ENCODE data around the gene CCL21. TPM values are rescaled to one million over a fixed set of nuclear protein-coding genes. Genes with fewer than 3 reads are reported as not detected.

CCL21 gene
- polyA plus RNA-seq, 1 donor from 2014 or later = not detected

DNA sequence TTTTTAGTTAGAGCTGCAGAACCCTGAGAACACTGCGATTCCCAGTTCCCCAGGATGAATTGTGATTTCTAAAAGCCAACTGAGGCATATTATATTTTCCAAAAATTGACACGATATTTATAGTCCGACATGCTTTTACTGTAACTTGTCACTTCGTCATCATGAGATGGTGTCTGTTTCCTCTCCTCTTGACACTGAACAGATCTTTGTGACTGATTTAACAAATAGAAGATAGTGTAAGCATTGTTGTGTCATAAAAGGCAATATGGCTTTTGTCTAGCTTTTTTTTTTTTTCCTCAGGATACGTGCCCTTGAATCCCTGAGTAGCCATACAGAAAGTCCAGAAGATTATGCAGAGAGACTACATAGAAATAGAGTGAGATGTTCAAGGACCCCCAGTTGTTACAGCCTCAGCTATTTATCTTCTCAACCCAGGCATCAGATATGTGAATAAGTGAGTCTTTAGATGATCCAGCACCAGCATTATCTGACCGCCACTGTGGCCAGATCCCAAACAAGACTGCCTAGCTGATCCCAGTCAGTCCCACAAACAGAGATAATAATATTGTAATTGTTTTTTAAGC, 27.8 kb upstream of the CCL21 start:
- Histone ChIP-seq H2AFZ (ENCODE audit: low read depth, low read length) (no peak overlapping the region), H3K79me2 (replicated peaks; ENCODE audit: insufficient read depth, low read length) (no peaks in the 10 kb centered on the region), H4K20me1 (ENCODE audit: insufficient read depth) (no peaks in the 10 kb centered on the region), H3K27me3 (ENCODE audit: insufficient read depth, low read depth, low read length) (no peaks in the 10 kb centered on the region), H3K4me3 (ENCODE audit: low read length) (no peak overlapping the region), H3K9me3 (ENCODE audit: low read length) (no peaks in the 10 kb centered on the region), H3K9me2 (ENCODE audit: insufficient read depth, low read length) (no peaks in the 10 kb centered on the region), H3K4me2 (ENCODE audit: low read length) (no peak overlapping the region), H3F3A (ENCODE audit: insufficient read depth, low read length, poor library complexity, severe bottlenecking) (no peaks in the 10 kb centered on the region), H3K36me3 (ENCODE audit: insufficient read depth, low read length) (no peaks in the 10 kb centered on the region), H3K9ac (ENCODE audit: low read length) (no peak overlapping the region), H3K27ac (ENCODE audit: low read length) (no peak overlapping the region)
- TF ChIP-seq, protein P1, sequence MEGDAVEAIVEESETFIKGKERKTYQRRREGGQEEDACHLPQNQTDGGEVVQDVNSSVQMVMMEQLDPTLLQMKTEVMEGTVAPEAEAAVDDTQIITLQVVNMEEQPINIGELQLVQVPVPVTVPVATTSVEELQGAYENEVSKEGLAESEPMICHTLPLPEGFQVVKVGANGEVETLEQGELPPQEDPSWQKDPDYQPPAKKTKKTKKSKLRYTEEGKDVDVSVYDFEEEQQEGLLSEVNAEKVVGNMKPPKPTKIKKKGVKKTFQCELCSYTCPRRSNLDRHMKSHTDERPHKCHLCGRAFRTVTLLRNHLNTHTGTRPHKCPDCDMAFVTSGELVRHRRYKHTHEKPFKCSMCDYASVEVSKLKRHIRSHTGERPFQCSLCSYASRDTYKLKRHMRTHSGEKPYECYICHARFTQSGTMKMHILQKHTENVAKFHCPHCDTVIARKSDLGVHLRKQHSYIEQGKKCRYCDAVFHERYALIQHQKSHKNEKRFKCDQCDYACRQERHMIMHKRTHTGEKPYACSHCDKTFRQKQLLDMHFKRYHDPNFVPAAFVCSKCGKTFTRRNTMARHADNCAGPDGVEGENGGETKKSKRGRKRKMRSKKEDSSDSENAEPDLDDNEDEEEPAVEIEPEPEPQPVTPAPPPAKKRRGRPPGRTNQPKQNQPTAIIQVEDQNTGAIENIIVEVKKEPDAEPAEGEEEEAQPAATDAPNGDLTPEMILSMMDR (IDR thresholded peaks at IDR 0.05; ENCODE audit: poor library complexity, severe bottlenecking) = no peak
- no peak for TF ChIP-seq TAF1 (IDR thresholded peaks at IDR 0.05; ENCODE audit: low read depth)
- TF ChIP-seq MXI1 (conservative IDR thresholded peaks at IDR 0.05; ENCODE audit: poor library complexity, severe bottlenecking) = no peak
- TF ChIP-seq, protein P2, sequence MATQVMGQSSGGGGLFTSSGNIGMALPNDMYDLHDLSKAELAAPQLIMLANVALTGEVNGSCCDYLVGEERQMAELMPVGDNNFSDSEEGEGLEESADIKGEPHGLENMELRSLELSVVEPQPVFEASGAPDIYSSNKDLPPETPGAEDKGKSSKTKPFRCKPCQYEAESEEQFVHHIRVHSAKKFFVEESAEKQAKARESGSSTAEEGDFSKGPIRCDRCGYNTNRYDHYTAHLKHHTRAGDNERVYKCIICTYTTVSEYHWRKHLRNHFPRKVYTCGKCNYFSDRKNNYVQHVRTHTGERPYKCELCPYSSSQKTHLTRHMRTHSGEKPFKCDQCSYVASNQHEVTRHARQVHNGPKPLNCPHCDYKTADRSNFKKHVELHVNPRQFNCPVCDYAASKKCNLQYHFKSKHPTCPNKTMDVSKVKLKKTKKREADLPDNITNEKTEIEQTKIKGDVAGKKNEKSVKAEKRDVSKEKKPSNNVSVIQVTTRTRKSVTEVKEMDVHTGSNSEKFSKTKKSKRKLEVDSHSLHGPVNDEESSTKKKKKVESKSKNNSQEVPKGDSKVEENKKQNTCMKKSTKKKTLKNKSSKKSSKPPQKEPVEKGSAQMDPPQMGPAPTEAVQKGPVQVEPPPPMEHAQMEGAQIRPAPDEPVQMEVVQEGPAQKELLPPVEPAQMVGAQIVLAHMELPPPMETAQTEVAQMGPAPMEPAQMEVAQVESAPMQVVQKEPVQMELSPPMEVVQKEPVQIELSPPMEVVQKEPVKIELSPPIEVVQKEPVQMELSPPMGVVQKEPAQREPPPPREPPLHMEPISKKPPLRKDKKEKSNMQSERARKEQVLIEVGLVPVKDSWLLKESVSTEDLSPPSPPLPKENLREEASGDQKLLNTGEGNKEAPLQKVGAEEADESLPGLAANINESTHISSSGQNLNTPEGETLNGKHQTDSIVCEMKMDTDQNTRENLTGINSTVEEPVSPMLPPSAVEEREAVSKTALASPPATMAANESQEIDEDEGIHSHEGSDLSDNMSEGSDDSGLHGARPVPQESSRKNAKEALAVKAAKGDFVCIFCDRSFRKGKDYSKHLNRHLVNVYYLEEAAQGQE (IDR thresholded peaks at IDR 0.05; ENCODE audit: borderline replicate concordance) = no peak
- TF ChIP-seq SMC3 (conservative IDR thresholded peaks at IDR 0.05; ENCODE audit: poor library complexity) = no peak
- no peak for TF ChIP-seq RAD21 (conservative IDR thresholded peaks at IDR 0.05)
- TF ChIP-seq EP300 (conservative IDR thresholded peaks at IDR 0.05; ENCODE audit: poor library complexity, severe bottlenecking) = no peak
- TF ChIP-seq POLR2AphosphoS5 (IDR thresholded peaks at IDR 0.05) = no peak
- TF ChIP-seq EZH2 (IDR thresholded peaks at IDR 0.05; ENCODE audit: borderline replicate concordance, insufficient read depth, low read length, poor library complexity, severe bottlenecking) = no peak

DNA sequence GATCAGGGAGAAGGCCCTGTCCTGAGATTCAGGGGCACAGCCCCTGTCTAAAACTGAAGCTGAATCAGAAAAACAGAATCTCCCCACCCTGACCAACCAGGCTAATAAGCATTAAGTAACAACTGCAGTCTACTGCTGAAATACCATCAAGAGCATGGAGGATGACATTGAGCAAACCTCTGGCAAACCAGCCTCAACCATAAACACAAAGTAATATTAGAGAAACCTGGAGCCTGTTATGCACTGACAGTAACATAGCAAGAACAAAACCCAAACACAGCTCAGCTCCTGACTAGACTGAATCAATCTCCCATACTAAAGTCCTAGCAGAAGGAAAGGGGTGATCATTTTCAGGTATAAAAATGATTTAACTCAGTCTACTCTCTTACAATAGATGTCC, 24.8 kb upstream of the CCL21 start:
- no peaks in the 10 kb centered on the region for H3K9me3 ChIP-seq (ENCODE audit: low read length)
- no peak overlapping the region for H3K4me3 ChIP-seq (ENCODE audit: low read length)
- TF ChIP-seq, protein P1 (IDR thresholded peaks at IDR 0.05; ENCODE audit: poor library complexity, severe bottlenecking) = no peak
- no peak for TF ChIP-seq TAF1 (IDR thresholded peaks at IDR 0.05; ENCODE audit: low read depth)
- no peak for TF ChIP-seq RAD21 (conservative IDR thresholded peaks at IDR 0.05)
- TF ChIP-seq MXI1 (conservative IDR thresholded peaks at IDR 0.05; ENCODE audit: poor library complexity, severe bottlenecking) = no peak
- TF ChIP-seq SMC3 (conservative IDR thresholded peaks at IDR 0.05; ENCODE audit: poor library complexity) = no peak
- no peak for TF ChIP-seq EZH2 (IDR thresholded peaks at IDR 0.05; ENCODE audit: borderline replicate concordance, insufficient read depth, low read length, poor library complexity, severe bottlenecking)
- no peak for TF ChIP-seq POLR2AphosphoS5 (IDR thresholded peaks at IDR 0.05)
- TF ChIP-seq, protein P2 (IDR thresholded peaks at IDR 0.05; ENCODE audit: borderline replicate concordance) = no peak
- no peak for TF ChIP-seq EP300 (conservative IDR thresholded peaks at IDR 0.05; ENCODE audit: poor library complexity, severe bottlenecking)
- no peak overlapping the region for H3K4me2 ChIP-seq (ENCODE audit: low read length)
- H3K9me2 ChIP-seq (ENCODE audit: insufficient read depth, low read length) = no peaks in the 10 kb centered on the region
- H3K9ac ChIP-seq (ENCODE audit: low read length) = no peak overlapping the region
- H3K79me2 ChIP-seq (replicated peaks; ENCODE audit: insufficient read depth, low read length) = no peaks in the 10 kb centered on the region
- no peak overlapping the region for H2AFZ ChIP-seq (ENCODE audit: low read depth, low read length)
- no peaks in the 10 kb centered on the region for H3K36me3 ChIP-seq (ENCODE audit: insufficient read depth, low read length)
- no peaks in the 10 kb centered on the region for H3F3A ChIP-seq (ENCODE audit: insufficient read depth, low read length, poor library complexity, severe bottlenecking)
- H3K27ac ChIP-seq (ENCODE audit: low read length) = no peak overlapping the region
- H4K20me1 ChIP-seq (ENCODE audit: insufficient read depth) = no peaks in the 10 kb centered on the region
- no peaks in the 10 kb centered on the region for H3K27me3 ChIP-seq (ENCODE audit: insufficient read depth, low read depth, low read length)

Data from neural cell (in vitro differentiated cells).